Subcutaneous adipose tissue (tissue), 4 donors: ENCODE results near the gene MYH11. TPM values are rescaled to one million over a fixed set of nuclear protein-coding genes. Genes with fewer than 3 reads are reported as not detected.

Experiments used
- total RNA-seq, 4 donors: library from RNA; depleted of rRNA; stranded (reverse); fragments of >200 nt; gene quantifications; one replicate each; pipeline ENCODE4 v1.1.0, GENCODE V29; 2016
- TF ChIP-seq, protein P1 (sequence below): fragments of 450-650 bp; IDR thresholded peaks from one replicate; pipeline ENCODE4 v1.5.1; 2016; ENCODE audit warnings: low read depth, mild to moderate bottlenecking, control low read depth, antibody characterized with exemption, moderate library complexity

Gene MYH11
- total RNA-seq, 4 donors from 2014 or later = 9.5 to 43.7 (median 23.0) TPM

DNA sequence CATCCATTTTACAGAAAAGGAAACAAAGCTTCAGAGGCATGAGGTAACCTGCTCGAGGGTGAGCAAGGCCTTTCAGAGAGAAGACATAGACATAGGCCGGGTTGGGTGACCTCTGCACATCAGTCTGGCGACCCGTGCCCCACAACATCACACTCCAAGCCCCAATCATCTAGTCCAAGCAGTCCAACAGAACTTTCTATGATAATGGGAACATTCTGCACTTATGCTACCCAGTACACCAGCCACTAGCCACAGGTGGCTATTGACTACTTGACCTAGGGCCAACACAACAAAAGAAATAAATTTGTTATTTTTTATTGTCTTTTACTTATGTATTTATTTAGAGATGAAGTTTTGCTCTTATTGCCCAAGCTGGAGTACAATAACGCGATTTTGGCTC lies 20.8 kb downstream of the MYH11 start:
- TF ChIP-seq, protein P1, sequence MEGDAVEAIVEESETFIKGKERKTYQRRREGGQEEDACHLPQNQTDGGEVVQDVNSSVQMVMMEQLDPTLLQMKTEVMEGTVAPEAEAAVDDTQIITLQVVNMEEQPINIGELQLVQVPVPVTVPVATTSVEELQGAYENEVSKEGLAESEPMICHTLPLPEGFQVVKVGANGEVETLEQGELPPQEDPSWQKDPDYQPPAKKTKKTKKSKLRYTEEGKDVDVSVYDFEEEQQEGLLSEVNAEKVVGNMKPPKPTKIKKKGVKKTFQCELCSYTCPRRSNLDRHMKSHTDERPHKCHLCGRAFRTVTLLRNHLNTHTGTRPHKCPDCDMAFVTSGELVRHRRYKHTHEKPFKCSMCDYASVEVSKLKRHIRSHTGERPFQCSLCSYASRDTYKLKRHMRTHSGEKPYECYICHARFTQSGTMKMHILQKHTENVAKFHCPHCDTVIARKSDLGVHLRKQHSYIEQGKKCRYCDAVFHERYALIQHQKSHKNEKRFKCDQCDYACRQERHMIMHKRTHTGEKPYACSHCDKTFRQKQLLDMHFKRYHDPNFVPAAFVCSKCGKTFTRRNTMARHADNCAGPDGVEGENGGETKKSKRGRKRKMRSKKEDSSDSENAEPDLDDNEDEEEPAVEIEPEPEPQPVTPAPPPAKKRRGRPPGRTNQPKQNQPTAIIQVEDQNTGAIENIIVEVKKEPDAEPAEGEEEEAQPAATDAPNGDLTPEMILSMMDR = no peak

DNA sequence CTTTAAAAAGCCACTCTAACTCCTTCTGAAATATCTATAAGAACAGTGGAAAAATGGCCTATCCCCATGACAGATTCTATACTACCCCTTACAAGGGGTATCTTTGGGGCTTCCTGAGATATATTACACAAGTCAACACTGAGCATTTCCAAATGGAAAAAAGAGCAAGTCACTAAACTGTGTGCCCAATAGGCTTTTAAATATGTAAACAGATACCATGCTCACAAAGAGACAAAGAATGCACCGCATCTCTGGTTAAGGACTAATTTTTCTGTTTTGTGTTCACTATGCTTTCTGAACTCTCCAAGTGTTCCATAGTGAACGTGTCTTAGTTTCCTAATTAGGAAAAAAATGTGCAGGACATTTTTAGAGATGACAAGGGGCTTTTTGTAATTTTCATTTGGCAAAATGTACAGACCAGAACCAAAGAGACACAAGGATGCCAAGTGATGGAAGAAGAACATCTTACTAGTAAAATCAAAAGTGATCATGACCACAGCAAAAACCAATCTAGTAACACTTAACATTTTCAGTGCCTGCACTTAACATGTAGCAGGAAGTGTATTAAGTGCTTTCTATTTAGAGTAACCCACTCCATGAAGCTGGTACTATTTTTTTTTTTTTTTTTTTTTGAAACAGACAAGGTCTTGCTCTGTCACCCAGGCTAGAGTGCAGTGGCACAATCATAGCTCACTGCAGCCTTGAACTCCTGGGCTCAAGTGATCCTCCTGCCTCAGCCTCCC lies 21.5 kb downstream of the MYH11 start:
- TF ChIP-seq, protein P1 = no peak

DNA sequence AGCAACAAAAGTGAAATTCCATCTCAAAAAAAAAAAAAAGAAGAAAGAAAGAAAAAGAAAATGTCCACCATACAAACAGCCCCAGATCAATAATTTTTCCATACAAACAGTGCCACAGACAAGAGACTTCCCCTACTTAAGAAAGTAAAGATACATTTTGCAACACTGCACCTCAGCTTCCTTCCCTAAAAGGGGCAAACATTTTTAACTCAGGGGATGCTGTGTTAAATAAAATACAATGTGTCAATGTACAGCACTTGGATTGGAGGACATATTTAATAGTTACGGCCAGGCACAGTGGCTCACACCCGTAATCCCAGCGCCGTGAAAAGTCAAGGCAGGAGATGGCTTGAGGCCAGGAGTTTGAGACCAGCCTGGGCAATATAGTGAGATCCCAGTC lies 22.3 kb downstream of the MYH11 start:
- TF ChIP-seq, protein P1 = no peak

DNA sequence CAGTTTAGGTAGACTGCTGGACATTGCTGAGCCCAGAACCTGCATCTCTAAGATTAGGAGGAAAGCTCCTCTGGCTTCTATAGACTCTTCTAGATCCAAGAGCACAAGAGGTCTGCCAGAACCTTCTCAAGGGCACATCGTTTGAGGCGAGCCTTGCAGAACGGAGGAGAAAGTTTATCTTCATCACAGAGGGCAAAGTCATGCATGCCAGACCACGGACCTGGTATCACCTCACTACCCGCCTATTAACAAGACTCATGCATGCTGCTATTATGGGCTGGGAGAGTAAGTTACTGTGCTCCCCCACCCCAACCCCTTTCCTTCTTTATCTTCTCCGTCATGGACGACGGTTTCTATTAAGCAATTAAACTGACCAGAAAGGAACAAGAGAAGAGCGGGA lies 23.3 kb downstream of the MYH11 start:
- TF ChIP-seq, protein P1 = no peak

DNA sequence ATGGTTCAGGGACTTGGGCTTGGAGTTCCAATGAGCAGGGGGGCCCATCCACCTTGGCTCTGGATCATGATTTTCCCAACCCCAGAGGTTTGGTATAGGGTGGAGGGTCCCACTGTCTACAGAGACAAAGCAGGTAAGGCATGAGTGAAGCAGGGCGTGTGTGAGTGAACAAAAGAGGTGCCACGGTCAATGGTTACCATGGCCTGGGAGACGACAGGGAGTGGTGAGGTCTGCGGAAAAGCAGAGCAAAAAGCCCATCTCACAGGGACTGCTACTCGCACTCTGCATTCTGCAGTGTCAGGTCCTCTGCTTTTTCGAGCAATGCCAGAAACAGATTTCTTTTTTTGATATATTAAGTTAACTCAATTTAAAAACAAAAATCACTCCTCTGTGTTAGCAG lies 24.6 kb downstream of the MYH11 start:
- TF ChIP-seq, protein P1 = no peak

DNA sequence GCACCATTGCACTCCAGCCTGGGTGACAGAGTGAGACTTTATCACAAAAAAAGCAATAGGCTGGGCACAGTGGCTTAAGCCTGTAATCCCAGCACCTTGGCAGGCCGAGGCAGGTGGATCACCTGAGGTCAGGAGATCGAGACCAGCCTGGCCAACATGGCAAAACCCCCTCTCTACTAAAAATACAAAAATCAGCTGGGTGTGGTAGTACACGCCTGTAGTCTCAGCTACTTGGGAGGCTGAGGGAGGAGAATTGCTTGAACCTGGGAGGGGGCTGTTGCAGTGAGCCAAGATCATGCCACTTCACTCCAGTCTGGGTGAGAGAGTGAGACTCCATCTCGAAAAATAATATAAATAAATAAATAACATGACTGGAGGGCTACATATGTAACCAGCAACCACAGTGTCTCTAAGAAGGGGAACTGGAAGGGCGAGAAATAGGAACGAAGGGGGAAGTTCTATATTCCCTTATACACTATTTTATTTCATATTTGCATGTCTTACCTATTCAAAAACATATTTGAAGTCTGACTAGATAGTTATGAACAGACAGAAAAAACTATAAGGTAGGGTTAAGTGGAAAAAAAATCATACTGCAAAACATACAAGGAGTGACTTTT lies 25.9 kb downstream of the MYH11 start:
- TF ChIP-seq, protein P1 = no peak

DNA sequence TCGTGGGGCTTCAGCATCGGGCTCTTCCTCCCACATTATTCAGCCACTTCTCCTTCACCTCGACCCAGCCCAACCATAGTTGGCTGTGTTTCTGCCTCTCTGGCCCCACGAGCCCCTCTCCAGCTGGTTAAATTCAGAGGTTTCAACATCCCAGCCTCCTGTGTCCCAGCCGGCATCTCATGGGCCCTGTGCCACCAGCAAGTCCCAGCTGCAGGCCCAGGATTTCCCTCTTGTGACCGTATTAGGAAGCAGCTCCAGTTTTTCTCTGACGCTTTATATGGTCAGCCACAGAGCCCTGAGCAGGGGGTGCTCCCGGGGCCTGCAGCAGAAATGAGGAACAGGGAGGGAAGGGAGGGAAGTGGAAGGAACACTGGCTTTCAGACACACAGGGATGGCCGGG lies 27.4 kb downstream of the MYH11 start:
- TF ChIP-seq, protein P1 = no peak
